Measurements from ENCODE around the gene ARMC12.

The ARMC12 gene

DNA sequence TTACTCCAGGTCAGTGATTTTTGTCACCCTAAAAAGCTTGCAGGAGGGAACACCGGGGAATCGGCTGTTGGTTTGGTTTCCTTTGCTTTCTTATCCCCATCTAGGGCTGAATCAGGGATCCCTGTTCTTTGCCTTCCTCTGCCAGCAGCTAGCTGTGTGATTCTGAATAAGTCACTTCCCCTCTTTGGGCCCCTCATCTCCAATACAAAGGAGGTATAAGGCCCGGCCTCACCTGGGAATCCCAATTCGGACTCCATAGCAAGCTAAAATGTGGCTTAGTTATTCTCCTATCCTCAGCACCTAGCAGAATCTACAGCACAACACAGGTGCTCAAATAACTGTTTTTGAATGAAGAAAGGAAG, 18.5 kb upstream of the ARMC12 start:
- Histone ChIP-seq H3K9me3 (ENCODE audit: control insufficient read depth, low read length) (no peaks in the 10 kb centered on the region), H3K4me3 (ENCODE audit: insufficient read depth, low read depth, low read length, poor library complexity, severe bottlenecking) (no peak overlapping the region), H3K27me3 (replicated peaks; ENCODE audit: control insufficient read depth, insufficient read depth, low read length, poor library complexity, severe bottlenecking) (no peaks in the 10 kb centered on the region), H3K27ac (ENCODE audit: insufficient read depth, low read length, poor library complexity, severe bottlenecking) (no peak overlapping the region), H3K4me1 (ENCODE audit: control insufficient read depth, insufficient read depth, low read length, poor library complexity, severe bottlenecking) (peaks cover 32% of the 10 kb centered on the region), H3K36me3 (ENCODE audit: control insufficient read depth, insufficient read depth, low read length) (no peaks in the 10 kb centered on the region)
- no peak for DNase-seq

- Histone ChIP-seq H3K36me3 (ENCODE audit: control insufficient read depth, insufficient read depth, low read length) (no peaks in the 10 kb centered on the region), H3K4me1 (ENCODE audit: control insufficient read depth, insufficient read depth, low read length, poor library complexity, severe bottlenecking) (peaks cover 32% of the 10 kb centered on the region), H3K4me3 (ENCODE audit: insufficient read depth, low read depth, low read length, poor library complexity, severe bottlenecking) (no peak overlapping the region), H3K27me3 (replicated peaks; ENCODE audit: control insufficient read depth, insufficient read depth, low read length, poor library complexity, severe bottlenecking) (no peaks in the 10 kb centered on the region), H3K27ac (ENCODE audit: insufficient read depth, low read length, poor library complexity, severe bottlenecking) (no peak overlapping the region), H3K9me3 (ENCODE audit: control insufficient read depth, low read length) (no peaks in the 10 kb centered on the region)
- DNase-seq: no peak
Observed at GRCh38 chr6:35718911-35719381, 17.9 kb upstream of the ARMC12 start.

DNA sequence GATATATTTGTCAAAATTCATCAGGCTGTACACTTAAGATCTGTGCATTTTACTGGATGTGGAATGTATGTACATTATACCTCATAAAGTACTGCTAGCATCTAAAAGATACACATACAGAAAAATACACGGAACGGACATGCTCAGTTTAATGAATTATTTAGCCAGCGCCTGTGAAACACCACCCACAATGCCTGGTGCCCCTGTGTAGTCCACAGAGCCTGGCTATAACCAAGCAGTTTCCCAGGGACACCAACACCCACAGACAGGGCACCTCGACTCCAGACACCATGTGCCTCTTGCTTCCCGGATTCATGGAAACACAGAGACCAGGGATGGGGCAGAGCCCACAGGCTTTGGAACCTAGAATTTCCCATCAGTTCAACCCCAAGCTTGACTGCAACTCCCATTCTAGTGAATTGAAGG, 17.4 kb upstream of the ARMC12 start:
- Histone ChIP-seq H3K27me3 (replicated peaks; ENCODE audit: control insufficient read depth, insufficient read depth, low read length, poor library complexity, severe bottlenecking) (no peaks in the 10 kb centered on the region), H3K27ac (ENCODE audit: insufficient read depth, low read length, poor library complexity, severe bottlenecking) (no peak overlapping the region), H3K4me3 (ENCODE audit: insufficient read depth, low read depth, low read length, poor library complexity, severe bottlenecking) (no peak overlapping the region), H3K4me1 (ENCODE audit: control insufficient read depth, insufficient read depth, low read length, poor library complexity, severe bottlenecking) (peaks cover 33% of the 10 kb centered on the region), H3K9me3 (ENCODE audit: control insufficient read depth, low read length) (no peaks in the 10 kb centered on the region), H3K36me3 (ENCODE audit: control insufficient read depth, insufficient read depth, low read length) (no peaks in the 10 kb centered on the region)
- no peak for DNase-seq

GRCh38 chr6:35719830-35720733, 16.8 kb upstream of the ARMC12 start:
- DNase-seq: no peak
- Histone ChIP-seq H3K4me3 (ENCODE audit: insufficient read depth, low read depth, low read length, poor library complexity, severe bottlenecking) (no peak overlapping the region), H3K36me3 (ENCODE audit: control insufficient read depth, insufficient read depth, low read length) (no peaks in the 10 kb centered on the region), H3K27ac (ENCODE audit: insufficient read depth, low read length, poor library complexity, severe bottlenecking) (peak overlapping the region; percentile 45), H3K27me3 (replicated peaks; ENCODE audit: control insufficient read depth, insufficient read depth, low read length, poor library complexity, severe bottlenecking) (no peaks in the 10 kb centered on the region), H3K9me3 (ENCODE audit: control insufficient read depth, low read length) (no peaks in the 10 kb centered on the region), H3K4me1 (ENCODE audit: control insufficient read depth, insufficient read depth, low read length, poor library complexity, severe bottlenecking) (peaks cover 40% of the 10 kb centered on the region)

- H3K27me3 ChIP-seq (replicated peaks; ENCODE audit: control insufficient read depth, insufficient read depth, low read length, poor library complexity, severe bottlenecking): no peaks in the 10 kb centered on the region
- H3K9me3 ChIP-seq (ENCODE audit: control insufficient read depth, low read length): no peaks in the 10 kb centered on the region
- no peak for DNase-seq
- H3K4me1 ChIP-seq (ENCODE audit: control insufficient read depth, insufficient read depth, low read length, poor library complexity, severe bottlenecking): peaks cover 61% of the 10 kb centered on the region
- H3K4me3 ChIP-seq (ENCODE audit: insufficient read depth, low read depth, low read length, poor library complexity, severe bottlenecking): no peak overlapping the region
- H3K36me3 ChIP-seq (ENCODE audit: control insufficient read depth, insufficient read depth, low read length): no peaks in the 10 kb centered on the region
- H3K27ac ChIP-seq (ENCODE audit: insufficient read depth, low read length, poor library complexity, severe bottlenecking): no peak overlapping the region
Observed at GRCh38 chr6:35722121-35722761, 14.6 kb upstream of the ARMC12 start.

DNA sequence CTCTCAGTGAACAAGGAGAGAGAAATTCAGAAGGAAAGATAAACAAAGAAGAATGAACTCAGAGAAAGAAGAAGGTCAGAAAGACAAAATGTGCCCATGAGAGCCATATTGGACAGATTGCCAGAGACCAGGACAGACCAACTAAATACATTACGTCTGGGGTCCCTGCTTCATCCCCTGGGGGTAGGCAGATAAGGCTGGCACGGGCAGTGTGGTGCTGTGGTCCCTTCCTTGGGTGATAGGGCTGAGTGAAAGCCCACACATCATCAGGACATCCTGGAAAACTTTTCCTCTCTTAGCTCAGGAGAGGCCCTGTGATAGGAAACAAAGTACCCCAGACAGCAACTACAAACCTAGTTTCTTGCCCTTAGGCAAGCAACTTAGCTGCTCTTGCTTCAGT, 13.2 kb upstream of the ARMC12 start:
- DNase-seq: no peak
- H3K27me3 ChIP-seq (replicated peaks; ENCODE audit: control insufficient read depth, insufficient read depth, low read length, poor library complexity, severe bottlenecking): no peaks in the 10 kb centered on the region
- no peaks in the 10 kb centered on the region for H3K9me3 ChIP-seq (ENCODE audit: control insufficient read depth, low read length)
- H3K27ac ChIP-seq (ENCODE audit: insufficient read depth, low read length, poor library complexity, severe bottlenecking): peak overlapping the region; percentile 15
- no peak overlapping the region for H3K4me3 ChIP-seq (ENCODE audit: insufficient read depth, low read depth, low read length, poor library complexity, severe bottlenecking)
- H3K4me1 ChIP-seq (ENCODE audit: control insufficient read depth, insufficient read depth, low read length, poor library complexity, severe bottlenecking): peaks cover 59% of the 10 kb centered on the region
- no peaks in the 10 kb centered on the region for H3K36me3 ChIP-seq (ENCODE audit: control insufficient read depth, insufficient read depth, low read length)

DNA sequence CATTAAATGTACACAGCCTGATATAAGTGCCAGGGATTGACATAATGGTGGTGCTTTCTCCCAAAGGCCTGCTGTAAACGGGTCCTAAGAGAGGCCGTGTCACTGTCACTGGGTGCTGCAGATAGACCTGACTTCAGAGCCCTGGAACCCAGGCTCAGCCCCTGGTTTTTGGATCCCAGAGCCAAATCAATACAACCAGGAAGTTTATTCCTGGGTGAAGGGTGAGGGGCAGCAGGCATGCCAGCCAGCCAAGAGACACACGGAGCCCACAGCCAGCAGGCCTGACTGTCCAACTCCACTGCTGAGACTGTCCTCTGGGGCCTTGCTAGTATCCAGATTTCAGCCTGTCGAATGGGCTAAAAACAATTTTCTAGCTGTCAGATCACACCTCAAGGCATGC, 12.8 kb upstream of the ARMC12 start:
- Histone ChIP-seq H3K4me3 (ENCODE audit: insufficient read depth, low read depth, low read length, poor library complexity, severe bottlenecking) (no peak overlapping the region), H3K9me3 (ENCODE audit: control insufficient read depth, low read length) (no peaks in the 10 kb centered on the region), H3K27ac (ENCODE audit: insufficient read depth, low read length, poor library complexity, severe bottlenecking) (peak overlapping the region; percentile 27), H3K4me1 (ENCODE audit: control insufficient read depth, insufficient read depth, low read length, poor library complexity, severe bottlenecking) (peaks cover 59% of the 10 kb centered on the region), H3K36me3 (ENCODE audit: control insufficient read depth, insufficient read depth, low read length) (no peaks in the 10 kb centered on the region), H3K27me3 (replicated peaks; ENCODE audit: control insufficient read depth, insufficient read depth, low read length, poor library complexity, severe bottlenecking) (no peaks in the 10 kb centered on the region)
- DNase-seq: no peak

DNA sequence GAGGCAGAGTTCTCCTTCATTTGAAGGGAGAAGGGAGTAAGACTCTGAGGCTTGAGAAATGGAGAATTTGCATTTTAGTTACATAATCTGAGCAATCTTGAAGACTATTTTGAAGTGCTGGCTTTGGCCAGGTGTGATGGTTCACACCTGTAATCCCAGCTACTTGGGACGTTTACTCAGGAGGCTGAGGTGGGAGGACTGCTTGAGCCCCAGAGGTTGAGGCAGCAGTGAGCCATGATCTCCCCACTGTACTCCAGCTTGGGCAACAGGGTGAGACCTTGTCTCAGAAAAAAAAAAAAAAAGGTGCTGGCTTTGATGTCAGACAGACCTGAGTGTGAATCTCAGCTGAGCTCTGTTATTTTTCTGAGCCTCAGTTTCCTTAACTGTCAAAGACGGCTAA, 12.4 kb upstream of the ARMC12 start:
- H3K27ac ChIP-seq (ENCODE audit: insufficient read depth, low read length, poor library complexity, severe bottlenecking): peak overlapping the region; percentile 27
- H3K4me1 ChIP-seq (ENCODE audit: control insufficient read depth, insufficient read depth, low read length, poor library complexity, severe bottlenecking): peaks cover 59% of the 10 kb centered on the region
- H3K27me3 ChIP-seq (replicated peaks; ENCODE audit: control insufficient read depth, insufficient read depth, low read length, poor library complexity, severe bottlenecking): no peaks in the 10 kb centered on the region
- H3K4me3 ChIP-seq (ENCODE audit: insufficient read depth, low read depth, low read length, poor library complexity, severe bottlenecking): no peak overlapping the region
- H3K36me3 ChIP-seq (ENCODE audit: control insufficient read depth, insufficient read depth, low read length): no peaks in the 10 kb centered on the region
- DNase-seq: no peak
- no peaks in the 10 kb centered on the region for H3K9me3 ChIP-seq (ENCODE audit: control insufficient read depth, low read length)

DNA sequence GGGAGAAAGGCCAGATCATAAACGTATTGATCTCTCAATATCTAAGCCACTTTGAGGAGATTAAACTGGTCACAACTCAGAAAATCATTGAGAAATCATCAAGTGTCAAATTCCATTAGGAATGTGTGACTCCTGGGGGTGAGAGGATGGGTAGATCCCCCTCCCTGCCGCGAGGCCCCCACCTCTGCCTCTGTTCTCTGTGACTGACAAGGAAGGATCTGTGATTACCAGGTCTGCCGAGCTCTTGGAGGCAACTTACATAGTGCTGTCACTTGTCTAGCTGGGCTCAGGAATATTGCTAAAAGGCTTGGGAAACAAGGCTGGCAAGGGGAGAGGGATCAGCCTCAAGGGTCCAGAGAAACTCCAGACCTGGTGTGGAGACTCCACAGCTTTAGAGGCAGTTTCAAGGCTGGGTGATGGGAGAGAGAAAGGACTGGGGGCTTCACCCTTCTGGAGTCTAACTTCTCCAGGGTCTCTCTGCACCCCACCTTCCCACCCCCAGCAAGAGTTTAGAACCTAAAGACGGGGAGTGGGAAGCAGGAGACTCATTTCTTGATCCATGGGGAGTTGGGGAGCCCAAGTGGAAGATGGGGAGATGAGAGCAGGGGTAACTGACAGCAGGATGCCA, 11.6 kb upstream of the ARMC12 start:
- no peak for DNase-seq
- Histone ChIP-seq H3K4me1 (ENCODE audit: control insufficient read depth, insufficient read depth, low read length, poor library complexity, severe bottlenecking) (peaks cover 59% of the 10 kb centered on the region), H3K27me3 (replicated peaks; ENCODE audit: control insufficient read depth, insufficient read depth, low read length, poor library complexity, severe bottlenecking) (no peaks in the 10 kb centered on the region), H3K4me3 (ENCODE audit: insufficient read depth, low read depth, low read length, poor library complexity, severe bottlenecking) (no peak overlapping the region), H3K9me3 (ENCODE audit: control insufficient read depth, low read length) (no peaks in the 10 kb centered on the region), H3K36me3 (ENCODE audit: control insufficient read depth, insufficient read depth, low read length) (no peaks in the 10 kb centered on the region), H3K27ac (ENCODE audit: insufficient read depth, low read length, poor library complexity, severe bottlenecking) (peak overlapping the region; percentile 75)

Data from effector memory CD4-positive, alpha-beta T cell (primary cell).